HT1080 (cell line): ENCODE results near the gene PCDH15. TPM values are rescaled to one million over a fixed set of nuclear protein-coding genes. Genes with fewer than 3 reads are reported as not detected.
"Not testable (repeated sequence)": the region's sequence is repeated elsewhere in the genome, so short reads cannot be mapped to it uniquely, and the experiment has no call there.

Experiments used
- DNase-seq: peaks from one replicate; pipeline ENCODE4 v3.0.0-alpha.2; 2015; ENCODE audit warnings: low read depth
- total RNA-seq: library from RNA; depleted of rRNA; stranded (reverse); fragments of >200 nt; shearing (Covaris generic); gene quantifications from 2 replicates; pipeline ENCODE4 v1.2.3, GENCODE V29; 2014

The PCDH15 gene
- total RNA-seq, 1 experiment from 2014 or later = 0.14 TPM

DNA sequence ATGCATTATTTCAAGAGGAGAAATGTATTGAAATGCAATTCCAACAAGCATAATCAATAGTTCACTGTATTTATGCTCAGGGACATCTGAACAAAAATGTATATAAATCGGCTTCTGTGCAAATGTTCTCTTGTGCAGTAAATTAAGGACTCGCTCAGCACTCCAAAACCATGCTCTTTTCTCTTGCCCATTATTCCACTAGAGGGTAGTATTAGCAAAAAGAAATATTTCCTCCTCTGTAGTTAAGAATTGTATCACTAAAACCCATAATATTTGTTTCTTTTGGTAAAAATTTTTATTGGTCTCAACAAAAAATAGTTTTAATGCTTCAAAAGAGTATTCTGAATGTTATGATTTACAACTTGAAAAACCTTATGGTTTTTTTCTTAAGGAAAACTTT lies 803.1 kb downstream of the PCDH15 start:
- DNase-seq = no peak

DNA sequence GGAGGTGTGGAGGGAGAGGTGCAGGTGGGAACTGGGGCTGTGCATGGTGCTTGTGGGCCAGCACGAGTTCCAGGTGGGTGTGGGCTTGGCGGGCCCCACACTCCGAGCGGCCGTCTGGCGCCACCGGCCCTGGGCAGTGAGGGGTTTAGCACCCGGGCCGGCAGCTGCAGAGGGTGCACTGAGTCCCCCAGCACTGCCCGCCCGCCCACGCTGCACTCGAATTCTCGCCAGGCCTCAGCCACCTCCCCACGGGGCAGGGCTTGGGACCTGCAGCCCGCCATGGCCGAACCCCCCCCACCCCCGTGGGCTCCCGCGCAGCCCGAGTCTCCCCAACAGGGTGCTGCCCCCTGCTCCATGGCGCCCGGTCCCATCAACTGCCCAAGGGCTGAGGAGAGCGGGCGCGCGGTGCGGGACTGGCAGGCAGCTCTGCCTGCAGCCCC lies 810.2 kb downstream of the PCDH15 start:
- no peak for DNase-seq

DNA sequence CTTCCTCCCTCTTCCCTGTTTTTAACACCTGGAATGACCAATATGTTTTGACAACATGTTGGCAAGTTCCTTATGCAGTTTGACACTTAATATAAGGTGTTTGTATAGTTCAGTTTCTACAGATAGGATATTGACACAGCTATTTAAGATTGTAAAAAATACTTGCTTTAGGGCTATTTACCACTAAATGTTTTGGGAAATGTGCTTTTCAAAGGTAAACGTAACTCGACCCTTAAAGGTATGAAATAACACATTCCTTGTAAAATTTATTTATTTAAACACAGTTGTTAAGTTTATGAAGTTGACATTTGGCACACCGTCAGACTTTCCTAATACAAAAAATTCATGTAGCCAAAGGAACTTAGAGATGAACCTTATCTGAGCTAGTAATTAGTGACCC lies 817.6 kb downstream of the PCDH15 start:
- no peak for DNase-seq

DNA sequence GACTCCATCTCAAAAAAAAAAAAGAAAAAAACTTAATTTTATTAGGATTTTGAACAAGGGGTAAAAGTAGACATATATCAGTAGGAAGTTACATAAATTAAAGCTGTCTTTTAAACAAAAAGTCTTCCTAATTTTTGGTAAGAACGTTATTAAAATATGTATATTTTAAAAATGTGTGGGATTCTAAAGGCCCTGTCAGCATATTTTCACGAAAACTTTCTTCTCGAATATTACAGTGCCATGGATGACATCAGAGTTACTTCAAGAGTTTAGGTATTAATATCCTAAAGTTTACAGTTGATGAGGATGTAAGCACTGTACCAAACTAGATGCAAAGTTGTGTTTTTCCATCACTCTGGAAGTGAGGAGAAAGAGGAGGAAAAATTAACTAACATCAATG lies 820.8 kb downstream of the PCDH15 start:
- no peak for DNase-seq

DNA sequence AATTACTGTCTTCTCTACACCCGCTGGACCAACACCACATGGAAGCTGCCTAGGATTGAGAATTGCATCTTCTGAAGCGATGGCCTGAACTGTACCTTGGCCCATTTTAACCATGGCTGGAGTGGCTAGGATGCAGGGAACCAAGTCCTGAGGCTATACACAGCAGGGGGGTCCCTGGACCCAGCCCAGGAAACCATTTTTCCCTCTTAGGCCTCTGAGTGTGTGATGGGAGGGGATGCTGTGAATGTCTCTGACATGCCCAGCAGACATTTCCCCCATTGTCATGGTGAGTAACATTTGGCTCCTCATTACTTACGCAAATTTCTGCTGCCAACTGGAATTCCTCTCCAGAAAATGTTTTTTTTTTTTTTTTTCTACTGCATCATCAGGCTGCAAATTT lies 822.7 kb downstream of the PCDH15 start:
- no peak for DNase-seq

DNA sequence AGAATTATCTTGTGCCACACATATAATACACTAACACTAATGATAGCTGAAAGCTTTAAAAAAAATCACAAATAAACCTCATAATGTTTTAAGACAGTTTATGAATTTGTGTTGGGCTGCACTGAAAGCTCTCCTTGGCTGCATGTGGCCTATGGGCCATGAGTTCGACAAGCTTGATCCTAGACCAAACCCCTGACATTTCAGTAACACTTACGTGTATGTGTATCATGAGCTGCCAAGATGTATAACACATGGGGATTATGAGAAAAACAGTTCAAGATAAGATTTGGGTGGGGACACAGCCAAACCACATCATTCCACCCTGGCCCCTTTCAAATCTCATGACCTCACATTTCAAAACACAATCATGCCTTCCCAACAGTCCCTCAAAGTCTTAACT lies 823.8 kb downstream of the PCDH15 start:
- DNase-seq = no peak

DNA sequence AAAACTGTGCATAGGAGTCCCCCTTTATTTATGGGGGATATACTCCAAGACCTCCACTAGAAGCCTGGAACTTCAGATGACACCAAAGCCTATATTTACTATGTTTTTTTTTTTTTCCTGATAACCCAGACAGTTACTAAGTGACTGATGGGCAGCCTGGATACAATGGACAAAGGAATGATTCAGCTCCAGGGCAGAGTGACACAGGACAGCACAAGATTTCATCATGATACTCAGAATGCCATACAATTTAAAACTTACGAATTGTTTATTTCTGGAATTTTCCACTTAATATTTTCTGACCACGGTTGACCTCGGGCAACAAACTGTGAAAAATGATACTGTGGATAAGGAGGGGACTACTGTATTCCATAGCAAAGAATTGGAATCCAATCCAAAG lies 843.6 kb downstream of the PCDH15 start:
- DNase-seq = peak; percentile 62

DNA sequence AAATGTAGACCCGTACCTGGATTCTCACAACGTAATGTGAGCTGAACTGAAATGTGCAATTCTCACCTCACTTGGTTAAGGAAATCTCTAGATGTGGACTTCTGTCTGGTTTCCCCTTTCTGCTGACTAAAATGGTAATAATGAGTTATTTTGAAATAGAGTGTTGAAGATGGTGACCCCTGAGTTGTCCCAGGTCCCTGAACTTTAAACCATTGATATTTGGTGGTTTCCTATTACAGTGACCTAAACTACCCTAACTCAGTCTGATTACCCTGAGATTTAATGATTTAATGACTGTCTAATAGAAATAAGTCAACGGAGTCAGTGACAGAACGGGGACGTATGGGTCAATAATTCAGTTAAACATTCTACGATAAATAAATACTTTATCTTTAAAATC lies 845.9 kb downstream of the PCDH15 start:
- no peak for DNase-seq

DNA sequence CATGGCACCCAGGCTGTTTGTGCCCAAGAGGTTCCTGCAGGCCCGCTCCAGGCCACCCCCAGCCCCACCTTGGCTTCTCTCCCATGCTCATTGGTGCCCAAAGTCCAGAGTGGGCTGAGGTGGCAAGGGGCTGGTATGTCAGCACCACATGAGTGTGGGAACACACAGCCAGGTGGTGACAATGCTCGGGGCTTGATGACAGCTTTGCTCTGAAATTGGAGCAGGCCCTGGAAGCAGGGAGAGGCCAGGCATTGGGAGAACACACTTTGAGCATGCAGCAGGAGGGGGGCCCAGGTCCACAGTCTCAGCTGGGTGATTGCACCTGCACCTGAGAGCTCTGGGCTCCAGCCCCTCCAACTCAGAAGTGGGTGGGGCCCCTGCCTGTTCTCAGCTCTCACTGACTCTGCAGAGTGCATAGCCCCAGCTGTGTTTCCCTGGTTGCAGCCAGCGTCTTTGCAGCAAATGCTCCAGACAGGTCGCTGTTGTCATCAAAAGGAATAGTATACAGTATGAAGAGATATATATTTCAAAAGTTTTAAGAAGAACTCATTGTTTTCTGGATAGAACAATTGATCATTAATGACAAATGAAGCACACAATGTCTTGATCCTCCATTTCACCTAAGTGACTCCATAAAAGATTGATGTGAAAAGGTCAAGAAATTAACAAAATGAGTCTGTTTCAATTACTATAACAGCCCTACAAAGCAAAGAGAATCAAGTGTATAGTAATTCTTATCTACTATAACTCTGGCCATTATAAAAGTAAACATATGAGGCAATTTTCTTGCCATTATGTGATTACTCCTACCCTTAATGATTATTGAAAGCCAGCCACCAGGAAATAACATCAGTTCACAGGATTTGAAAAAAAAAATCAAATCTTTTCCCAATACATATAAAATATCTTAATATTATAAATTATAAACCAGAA lies 848.1 kb downstream of the PCDH15 start:
- no peak for DNase-seq

DNA sequence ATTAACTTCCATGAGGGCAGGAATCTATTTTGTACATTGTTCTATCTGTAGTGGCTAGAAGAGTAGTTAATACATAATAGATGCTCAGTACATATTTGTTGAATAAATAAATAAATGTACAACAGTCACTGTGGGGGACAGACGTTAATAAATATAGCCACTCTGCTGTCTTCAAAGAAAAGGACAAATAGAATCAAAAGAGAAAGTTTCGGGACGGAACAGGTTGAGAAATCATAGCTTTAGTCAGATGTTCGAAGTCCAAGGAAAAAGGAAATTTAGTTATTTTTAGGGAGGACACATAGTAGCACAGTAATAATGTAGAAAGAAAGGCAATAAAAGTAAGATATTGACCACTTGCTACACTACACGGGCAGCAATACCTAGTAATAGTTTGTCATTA lies 861.4 kb downstream of the PCDH15 start:
- no peak for DNase-seq

DNA sequence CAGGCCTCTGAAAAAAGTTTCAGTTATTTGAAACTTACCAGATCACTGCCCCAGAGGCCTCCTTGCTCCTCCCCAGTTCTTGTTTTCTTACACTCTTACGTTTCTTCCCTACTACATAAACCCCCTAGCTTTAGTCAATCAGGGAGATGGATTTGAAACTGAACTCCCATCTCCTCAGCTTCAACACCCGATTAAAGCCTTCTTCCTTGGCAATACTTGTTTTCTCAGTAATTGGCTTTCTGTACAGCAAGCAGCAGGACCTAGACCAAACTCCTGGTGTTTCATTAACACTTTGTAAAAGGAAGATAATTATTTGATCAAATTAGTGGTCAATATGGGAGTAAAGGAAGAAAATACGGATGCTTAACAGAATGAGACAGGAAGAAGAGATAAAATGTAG lies 870.4 kb downstream of the PCDH15 start:
- no peak for DNase-seq

DNA sequence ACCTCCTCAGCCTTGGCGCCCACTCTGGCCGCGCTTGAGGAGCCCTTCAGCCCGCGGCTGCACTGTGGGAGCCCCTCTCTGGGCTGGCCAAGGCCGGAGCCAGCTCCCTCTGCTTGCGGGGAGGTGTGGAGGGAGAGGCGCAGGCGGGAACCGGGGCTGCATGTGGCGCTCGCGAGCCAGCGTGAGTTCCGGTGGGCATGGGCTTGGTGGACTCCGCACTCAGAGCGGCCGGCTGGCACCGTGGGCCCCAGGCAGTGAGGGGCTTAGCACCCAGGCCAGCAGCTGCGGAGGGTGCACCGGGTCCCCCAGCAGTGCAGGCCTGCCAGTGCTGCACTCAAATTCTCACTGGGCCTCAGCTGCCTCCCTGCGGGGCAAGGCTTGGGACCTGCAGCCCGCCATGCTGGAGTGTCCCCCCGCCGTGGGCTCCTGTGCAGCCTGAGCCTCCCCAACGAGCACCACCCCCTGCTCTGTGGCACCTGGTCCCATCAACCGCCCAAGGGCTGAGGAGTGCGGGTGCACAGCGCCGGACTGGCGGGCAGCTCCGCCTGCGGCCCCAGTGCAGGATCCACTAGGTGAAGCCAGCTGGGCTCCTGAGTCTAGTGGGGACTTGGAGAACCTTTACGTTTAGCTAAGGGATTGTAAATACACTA lies 876.9 kb downstream of the PCDH15 start:
- DNase-seq = not testable (repeated sequence)

DNA sequence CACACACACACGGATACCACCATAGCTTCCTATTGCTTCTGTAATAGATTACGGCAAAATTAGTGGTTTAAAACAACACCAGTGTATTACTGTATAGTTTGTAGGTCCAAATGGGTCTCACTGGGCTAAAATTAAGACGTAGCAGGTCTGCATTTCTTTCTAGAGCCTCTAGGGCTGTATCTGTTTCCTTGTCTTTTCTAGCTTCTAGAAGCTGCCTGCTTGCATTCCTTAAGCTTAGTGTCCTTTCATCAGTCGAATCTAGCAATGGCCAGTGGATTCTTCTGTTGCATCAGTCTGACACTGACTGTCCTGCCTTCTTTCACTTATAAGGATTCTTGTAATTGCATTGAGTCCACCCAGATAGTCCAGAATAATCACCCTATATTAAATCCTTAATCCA lies 882.3 kb downstream of the PCDH15 start:
- no peak for DNase-seq

DNA sequence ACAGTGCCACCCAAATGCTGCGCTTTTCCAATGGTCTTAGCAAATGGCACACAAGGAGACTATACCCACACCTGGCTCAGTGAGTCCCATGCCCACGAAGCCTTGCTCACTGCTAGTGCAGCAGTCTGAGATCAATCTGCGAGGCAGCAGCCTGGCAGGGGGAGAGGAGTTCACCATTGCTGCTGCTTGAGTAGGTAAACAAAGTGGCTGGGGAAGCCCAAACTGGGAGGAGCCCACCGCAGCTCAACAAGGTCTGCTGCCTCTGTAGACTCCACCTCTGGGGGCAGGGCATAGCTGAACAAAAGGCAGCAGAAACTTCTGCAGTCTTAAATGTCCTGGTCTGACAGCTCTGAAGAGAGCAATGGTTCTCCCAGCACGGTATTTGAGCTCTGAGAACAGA lies 891.2 kb downstream of the PCDH15 start:
- no peak for DNase-seq

DNA sequence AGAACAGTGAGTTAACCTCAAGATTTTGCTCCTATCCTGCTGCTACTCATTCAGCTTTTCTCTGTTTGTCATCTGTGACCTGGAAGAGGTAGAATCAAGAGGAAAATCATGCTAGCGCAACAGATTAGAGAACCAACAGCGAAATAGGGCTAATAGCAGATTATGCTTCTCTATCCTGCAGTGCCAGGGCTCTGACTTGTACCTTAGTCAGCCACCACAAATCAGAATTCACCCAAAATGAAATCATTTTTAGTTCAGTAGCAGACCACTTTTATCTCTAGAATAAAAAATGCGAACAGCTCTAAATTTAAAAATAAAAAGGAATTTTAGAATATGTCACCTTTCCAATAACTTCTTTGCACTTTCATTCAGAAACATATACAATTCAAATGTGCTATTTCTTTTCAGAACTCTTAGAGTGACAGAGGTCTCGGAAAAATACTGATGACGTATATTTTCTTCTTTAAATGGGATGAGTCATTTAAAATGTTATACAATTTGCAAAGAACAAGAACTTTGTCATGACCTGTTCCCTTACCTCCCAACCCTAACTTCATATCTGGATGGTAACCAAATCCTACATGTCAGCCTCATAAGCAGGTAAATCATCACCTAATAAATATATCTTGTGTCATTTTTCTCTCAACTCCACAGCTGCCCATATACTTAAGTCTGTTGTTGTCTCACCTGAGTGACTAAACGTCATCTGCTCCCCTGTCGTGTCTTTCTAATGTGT lies 896.4 kb downstream of the PCDH15 start:
- DNase-seq = no peak

DNA sequence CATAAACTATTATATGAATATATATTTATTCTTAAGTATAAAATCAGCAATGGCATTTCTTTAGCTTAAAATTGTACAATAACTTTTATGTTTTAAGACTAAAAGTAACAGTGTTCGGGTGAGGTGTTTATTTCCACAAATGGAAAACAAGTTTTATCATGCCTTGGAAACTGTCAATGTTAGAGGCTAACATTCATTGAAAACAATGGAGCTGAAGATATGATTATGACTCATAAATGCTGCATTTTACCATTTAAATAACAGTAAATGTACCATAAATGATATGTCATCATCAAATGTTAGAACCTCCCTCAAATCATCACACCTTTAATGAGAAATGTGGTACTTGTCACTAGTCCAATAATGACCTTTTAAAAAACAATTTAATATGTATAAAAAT lies 897.3 kb downstream of the PCDH15 start:
- no peak for DNase-seq

DNA sequence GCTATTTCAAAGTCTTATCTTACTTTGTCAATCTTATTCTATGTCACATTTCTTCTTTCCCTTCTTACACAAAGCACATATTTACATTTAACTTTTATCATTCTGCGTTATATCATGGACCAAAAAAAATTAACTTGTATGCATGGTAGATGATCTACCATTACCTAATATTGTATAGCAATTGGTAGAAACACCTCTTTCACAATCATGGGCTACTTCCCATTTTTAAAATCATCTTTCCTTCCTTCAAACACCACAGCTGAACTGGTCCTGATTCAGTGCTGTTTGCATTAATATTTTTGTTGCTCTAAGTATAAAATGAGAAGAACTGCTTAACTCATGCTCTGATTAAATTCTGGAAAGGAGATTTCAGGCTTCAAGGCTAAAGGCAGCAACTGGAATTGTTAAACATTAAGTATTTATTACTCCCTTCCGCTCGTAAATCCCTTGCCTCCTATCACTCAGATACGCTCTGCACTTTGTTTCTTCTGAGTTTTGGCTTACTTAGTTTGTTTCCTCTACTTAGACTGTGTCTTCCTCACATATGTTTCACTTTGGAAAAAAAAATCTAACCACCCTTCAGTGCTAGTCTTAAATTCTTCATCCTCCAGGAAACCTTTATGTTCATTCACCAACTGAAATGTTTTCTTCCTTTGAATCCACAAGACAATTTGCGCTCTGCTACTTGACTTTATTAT lies 901.4 kb downstream of the PCDH15 start:
- DNase-seq = no peak

DNA sequence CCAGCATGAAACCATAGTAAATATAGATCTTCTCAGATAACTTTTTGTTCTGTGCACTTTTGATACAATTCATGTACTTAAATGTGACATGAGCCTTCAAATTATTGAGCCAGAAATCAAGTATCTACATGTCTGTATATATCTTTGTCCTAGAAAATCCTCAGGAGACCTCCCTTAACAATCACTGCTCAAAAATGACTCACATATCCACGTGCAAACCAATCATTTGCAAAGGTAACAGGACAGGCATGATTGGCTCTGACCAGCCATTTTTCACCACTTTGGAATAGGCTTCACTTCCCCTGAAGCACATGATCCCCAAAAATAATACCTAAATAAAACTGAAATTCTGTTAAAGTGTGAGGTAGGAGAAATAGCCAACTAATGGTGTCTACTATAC lies 902.5 kb downstream of the PCDH15 start:
- DNase-seq = no peak

DNA sequence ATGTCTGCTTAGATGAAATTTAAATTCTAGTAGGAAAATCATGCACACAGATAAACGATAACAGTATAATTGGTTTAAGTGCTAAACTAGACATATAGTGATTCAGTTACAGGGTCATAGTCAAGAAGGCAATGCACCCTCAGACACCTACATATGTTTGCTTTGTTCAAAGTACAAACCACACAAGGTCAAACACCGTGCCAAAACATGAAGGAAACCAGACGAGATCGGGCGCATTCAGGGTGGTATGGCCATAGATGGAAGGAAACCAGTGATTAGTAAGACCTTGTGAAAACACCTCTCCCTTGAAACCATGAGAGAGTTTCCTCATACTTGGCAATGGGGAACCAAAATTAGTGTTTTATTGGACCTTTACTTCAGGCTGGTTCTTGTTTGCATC lies 906.9 kb downstream of the PCDH15 start:
- DNase-seq = no peak

DNA sequence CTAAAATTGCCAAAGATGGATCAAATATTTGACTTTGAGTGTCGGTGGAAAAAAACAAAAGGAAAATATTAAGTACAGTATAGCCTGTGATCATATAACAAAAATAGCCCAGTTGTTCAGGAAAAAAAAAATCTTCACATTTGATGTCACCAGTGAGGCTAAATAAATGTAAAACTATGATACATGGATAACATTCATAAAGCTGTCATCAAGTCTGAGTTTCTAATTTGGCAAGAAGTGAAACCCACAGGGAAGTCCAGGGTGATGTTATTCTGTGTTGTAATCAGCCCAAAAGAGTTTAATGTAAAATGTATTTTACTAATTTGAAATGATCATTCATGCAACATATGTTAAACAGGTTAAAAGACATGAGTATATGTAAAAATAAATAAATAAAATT lies 908.0 kb downstream of the PCDH15 start:
- no peak for DNase-seq
